ENCODE data around the gene SERPINE2.

SERPINE2 gene

GRCh38 chr2:224042191-224042696 lies 3.2 kb upstream of the SERPINE2 start:
- no peak for DNase-seq

- no peak for DNase-seq
Measured at GRCh38 chr2:224041554-224041953, 2.5 kb upstream of the SERPINE2 start.

- no peak for DNase-seq
Measured at GRCh38 chr2:224040753-224041152, 1.7 kb upstream of the SERPINE2 start.

- no peak for DNase-seq
Measured at GRCh38 chr2:224039770-224040440, 819 bp upstream of the SERPINE2 start.

GRCh38 chr2:224038830-224039079 lies 331 bp downstream of the SERPINE2 start:
- DNase-seq = no peak

GRCh38 chr2:224038049-224038829 lies 847 bp downstream of the SERPINE2 start:
- DNase-seq = no peak

GRCh38 chr2:224036731-224037361 lies 2.2 kb downstream of the SERPINE2 start:
- DNase-seq = no peak

GRCh38 chr2:224034017-224034416 lies 5.1 kb downstream of the SERPINE2 start:
- DNase-seq = no peak

- no peak for DNase-seq
Measured at GRCh38 chr2:224033601-224034000, 5.5 kb downstream of the SERPINE2 start.

GRCh38 chr2:224032283-224032682 lies 6.8 kb downstream of the SERPINE2 start:
- no peak for DNase-seq

- DNase-seq = no peak
Measured at GRCh38 chr2:224031358-224031970, 7.6 kb downstream of the SERPINE2 start.

- DNase-seq = no peak
Measured at GRCh38 chr2:224030786-224031185, 8.3 kb downstream of the SERPINE2 start.

GRCh38 chr2:224029876-224030275 lies 9.2 kb downstream of the SERPINE2 start:
- no peak for DNase-seq

GRCh38 chr2:224027931-224028330 lies 11.2 kb downstream of the SERPINE2 start:
- DNase-seq = no peak

- no peak for DNase-seq
Measured at GRCh38 chr2:224027070-224027469, 12.0 kb downstream of the SERPINE2 start.

GRCh38 chr2:224025874-224026273 lies 13.2 kb downstream of the SERPINE2 start:
- no peak for DNase-seq

- DNase-seq = no peak
Measured at GRCh38 chr2:224024270-224024669, 14.8 kb downstream of the SERPINE2 start.

GRCh38 chr2:224023188-224023587 lies 15.9 kb downstream of the SERPINE2 start:
- DNase-seq = no peak

GRCh38 chr2:224022486-224022885 lies 16.6 kb downstream of the SERPINE2 start:
- no peak for DNase-seq

GRCh38 chr2:224020523-224020922 lies 18.6 kb downstream of the SERPINE2 start:
- DNase-seq = no peak

- no peak for DNase-seq
Measured at GRCh38 chr2:224017957-224018356, 21.1 kb downstream of the SERPINE2 start.

- DNase-seq = no peak
Measured at GRCh38 chr2:224016963-224017362, 22.1 kb downstream of the SERPINE2 start.

- DNase-seq = no peak
Measured at GRCh38 chr2:224014336-224014735, 24.8 kb downstream of the SERPINE2 start.

GRCh38 chr2:224011837-224012236 lies 27.2 kb downstream of the SERPINE2 start:
- DNase-seq = no peak
